Bronchial epithelial cell (primary cell): Measurements from ENCODE around the gene FBXO36. TPM values are rescaled to one million over a fixed set of nuclear protein-coding genes. Genes with fewer than 3 reads are reported as not detected.

Source experiments
- DNase-seq: peaks from one replicate; pipeline ENCODE4 v3.0.0-alpha.2; 2010; ENCODE audit warnings: low read depth
- FAIRE-seq: peaks from 2 replicates; lab custom pipeline; 2011; peaks lifted over from hg19 to GRCh38; lab: Jason Lieb, UNC
- H3K27me3 ChIP-seq: 2 replicates; pipeline ENCODE4 v1.5.1; 2011; ENCODE audit warnings: low read length; ENCODE audit not compliant: control insufficient read depth, insufficient read depth
- H3K36me3 ChIP-seq: 2 replicates; pipeline ENCODE4 v1.5.1; 2011; ENCODE audit warnings: low read length; ENCODE audit not compliant: control insufficient read depth, insufficient read depth
- H3K4me3 ChIP-seq: 2 replicates; pipeline ENCODE4 v1.5.1; 2011; ENCODE audit warnings: mild to moderate bottlenecking, low read depth, low read length, control low read depth
- CTCF ChIP-seq: IDR thresholded peaks from 2 replicates; pipeline ENCODE4 v1.5.1; 2011; ENCODE audit warnings: mild to moderate bottlenecking, moderate library complexity, low read length, control low read depth, inconsistent platforms; ENCODE audit not compliant: insufficient read depth, severe bottlenecking
- total RNA-seq: library from RNA; depleted of rRNA; stranded (reverse); fragments of >200 nt; gene quantifications from 2 replicates; pipeline ENCODE4 v1.2.1, GENCODE V29; 2014

FBXO36 gene
- total RNA-seq, 1 donor from 2014 or later, result 3.4 TPM

GRCh38 chr2:230018153-230018552, 95.8 kb downstream of the FBXO36 start:
- FAIRE-seq, result no peak
- DNase-seq, result peak; percentile 82
- H3K4me3 ChIP-seq, result no peak overlapping the region
- no peaks in the 10 kb centered on the region for H3K36me3 ChIP-seq
- no peak for TF ChIP-seq CTCF
- H3K27me3 ChIP-seq, result no peaks in the 10 kb centered on the region

- DNase-seq (no peak), FAIRE-seq (no peak)
- no peak for TF ChIP-seq CTCF
- no peaks in the 10 kb centered on the region for H3K27me3 ChIP-seq
- H3K4me3 ChIP-seq, result no peak overlapping the region
- H3K36me3 ChIP-seq, result no peaks in the 10 kb centered on the region
Measured at GRCh38 chr2:230019742-230020141, 97.4 kb downstream of the FBXO36 start.

GRCh38 chr2:230023313-230023712, 101.0 kb downstream of the FBXO36 start:
- DNase-seq, result no peak
- FAIRE-seq, result no peak
- no peak for TF ChIP-seq CTCF
- no peaks in the 10 kb centered on the region for H3K27me3 ChIP-seq
- H3K36me3 ChIP-seq, result no peaks in the 10 kb centered on the region
- H3K4me3 ChIP-seq, result no peak overlapping the region

GRCh38 chr2:230042195-230042594, 119.9 kb downstream of the FBXO36 start:
- Histone ChIP-seq H3K36me3 (no peaks in the 10 kb centered on the region), H3K4me3 (no peak overlapping the region), H3K27me3 (no peaks in the 10 kb centered on the region)
- DNase-seq, result peak; percentile 26
- FAIRE-seq, result no peak
- TF ChIP-seq CTCF, result no peak

GRCh38 chr2:230043025-230043424, 120.7 kb downstream of the FBXO36 start:
- DNase-seq (no peak), FAIRE-seq (no peak)
- H3K27me3 ChIP-seq, result no peaks in the 10 kb centered on the region
- no peak overlapping the region for H3K4me3 ChIP-seq
- no peak for TF ChIP-seq CTCF
- H3K36me3 ChIP-seq, result no peaks in the 10 kb centered on the region

GRCh38 chr2:230043461-230043860, 121.2 kb downstream of the FBXO36 start:
- DNase-seq (no peak), FAIRE-seq (no peak)
- no peaks in the 10 kb centered on the region for H3K27me3 ChIP-seq
- no peak overlapping the region for H3K4me3 ChIP-seq
- H3K36me3 ChIP-seq, result no peaks in the 10 kb centered on the region
- TF ChIP-seq CTCF, result no peak
